Measurements from ENCODE around the gene SASH1. TPM values are rescaled to one million over a fixed set of nuclear protein-coding genes. Genes with fewer than 3 reads are reported as not detected.

The SASH1 gene
- total RNA-seq, 1 experiment from 2014 or later: 33.2 TPM

- Mint-ChIP-seq H3K27ac (no peak overlapping the region), H3K27me3 (ENCODE audit: low read depth) (no peaks in the 10 kb centered on the region), H3K4me1 (peaks cover 39 to 43% of the 10 kb centered on the region in 2 experiments), H3K36me3 (ENCODE audit: insufficient read depth in 1 of 3, low read depth in 3 of 3) (peaks cover 0 to 13% (median 11%) of the 10 kb centered on the region in 3 experiments; a peak in 6 of 7 replicates), H3K4me3 (no peak overlapping the region), H3K9me3 (no peaks in the 10 kb centered on the region; a peak in 2 of 5 replicates)
- Histone ChIP-seq H3K79me1 (ENCODE audit: insufficient read depth, low read depth, low read length, poor library complexity, severe bottlenecking) (peaks cover 4% of the 10 kb centered on the region), H2AFZ (ENCODE audit: low read length) (no peak overlapping the region), H2AK5ac (ENCODE audit: insufficient read length, low read length) (no peak overlapping the region), H3K27ac (ENCODE audit: insufficient read length, low read depth, low read length) (no peak overlapping the region), H3K79me2 (ENCODE audit: insufficient read depth, low read length) (peaks cover 5% of the 10 kb centered on the region; the same call in 1 of the 2 replicates), H3K14ac (ENCODE audit: insufficient read depth, low read length) (no peak overlapping the region), H4K5ac (ENCODE audit: insufficient read length, low read depth, low read length) (no peak overlapping the region), H3K56ac (ENCODE audit: insufficient read length, low read depth, low read length) (no peak overlapping the region), H3K9ac (ENCODE audit: extremely low read depth, insufficient read length, low read length) (no peak overlapping the region), H3K23ac (ENCODE audit: insufficient read length, low read depth, low read length) (no peak overlapping the region), H3K4me1 (ENCODE audit: insufficient read depth, low read length) (no peaks in the 10 kb centered on the region), H2BK120ac (ENCODE audit: low read depth, low read length, poor library complexity, severe bottlenecking) (no peak overlapping the region), H4K8ac (replicated peaks; ENCODE audit: insufficient read length, low read depth, low read length) (no peak overlapping the region), H2BK20ac (ENCODE audit: low read depth, low read length, poor library complexity, severe bottlenecking) (no peak overlapping the region), H2BK15ac (ENCODE audit: low read depth, low read length) (no peak overlapping the region), H4K91ac (ENCODE audit: insufficient read length, low read depth, low read length) (no peak overlapping the region), H2BK5ac (ENCODE audit: insufficient read length, low read length) (no peak overlapping the region), H3T11ph (ENCODE audit: low read length) (no peak overlapping the region), H3K18ac (ENCODE audit: insufficient read length, low read depth, low read length) (no peak overlapping the region), H3K4ac (ENCODE audit: low read depth, low read length) (no peak overlapping the region), H3K9me3 (ENCODE audit: control insufficient read depth, low read depth, low read length) (no peaks in the 10 kb centered on the region), H2BK12ac (ENCODE audit: insufficient read length, low read depth, low read length) (no peak overlapping the region), H3K4me2 (ENCODE audit: insufficient read depth, insufficient read length, low read length) (no peak overlapping the region), H4K20me1 (ENCODE audit: control insufficient read depth, insufficient read depth, insufficient read length) (no peaks in the 10 kb centered on the region), H3K27me3 (ENCODE audit: insufficient read depth, low read length) (no peaks in the 10 kb centered on the region), H3K23me2 (ENCODE audit: insufficient read length, low read depth, low read length, poor library complexity, severe bottlenecking) (no peaks in the 10 kb centered on the region)
- DNase-seq: no peak
- TF ChIP-seq CTCF (conservative IDR thresholded peaks at IDR 0.05): no peak
- no CpG with 5 or more reads among the region's 5 CpGs for WGBS (ENCODE audit: extremely low coverage, insufficient read length, low lambda C conversion rate)
Observed at GRCh38 chr6:148359228-148359627, 16.6 kb downstream of the SASH1 start.
